K562 (cell line): ENCODE results near the gene TSGA10IP. TPM values are rescaled to one million over a fixed set of nuclear protein-coding genes. Genes with fewer than 3 reads are reported as not detected.

Experiments used
- CBX1 ChIP-seq: sonication (generic); IDR thresholded peaks from 2 replicates; pipeline ENCODE4 v1.6.1; 2016; ENCODE audit warnings: antibody characterized with exemption, low read depth, mild to moderate bottlenecking
- FOXK1 ChIP-seq: sonication (generic); formaldehyde crosslinking; IDR thresholded peaks from 2 replicates; pipeline ENCODE4 v1.8.0; 2022; ENCODE audit warnings: missing genetic modification reagents, mild to moderate bottlenecking, borderline replicate concordance
- GATAD2B ChIP-seq: fragments of 450-650 bp; IDR thresholded peaks from 2 replicates; pipeline ENCODE4 v1.6.1; 2017; ENCODE audit warnings: mild to moderate bottlenecking, borderline replicate concordance
- HEY1 ChIP-seq: fragments of 250-450 bp; sonication (Bioruptor Pico); IDR thresholded peaks from 2 replicates; pipeline ENCODE4 v1.5.0; 2020; ENCODE audit warnings: mild to moderate bottlenecking, moderate library complexity, borderline replicate concordance
- IRF2 ChIP-seq: sonication (generic); formaldehyde crosslinking; IDR thresholded peaks from 2 replicates; pipeline ENCODE4 v1.8.1; 2022; ENCODE audit warnings: mild to moderate bottlenecking, missing genetic modification reagents
- NCOA1 ChIP-seq: fragments of 450-650 bp; IDR thresholded peaks from 2 replicates; pipeline ENCODE4 v1.6.1; 2016; ENCODE audit warnings: low read depth
- POLR2AphosphoS5 ChIP-seq: IDR thresholded peaks from 2 replicates; pipeline ENCODE4 v1.6.1; 2011; ENCODE audit warnings: mild to moderate bottlenecking, low read depth, low read length, moderate library complexity; ENCODE audit not compliant: control insufficient read depth, insufficient read depth
- XRCC3 ChIP-seq: fragments of 450-650 bp; IDR thresholded peaks from 2 replicates; pipeline ENCODE4 v1.6.1; 2017; ENCODE audit warnings: mild to moderate bottlenecking, moderate library complexity
- ZNF830 ChIP-seq: fragments of 250-450 bp; sonication (Bioruptor Pico); IDR thresholded peaks from 2 replicates; pipeline ENCODE4 v1.5.0; 2021; ENCODE audit warnings: mild to moderate bottlenecking
- polyA plus RNA-seq, 8 experiments: library from polyadenylated mRNA; depleted of rRNA in 4 of 8; stranded (reverse) in 5 of 8; unstranded in 3 of 8; fragments of >200 nt; fragmentation: Nextera tagmentation in 2 of 8; fragmentation: Illumina TruSeq in 1 of 8; extraction: Ambion mirVana in 2 of 8; extraction: Trizol in 1 of 8; gene quantifications; 2 replicates each; pipeline versions ENCODE4 v1.2.1 to v1.2.3, GENCODE V29; 2011 to 2014; ENCODE audit warnings: inconsistent platforms in 1 of 8, missing spikeins in 1 of 8
- total RNA-seq, 7 experiments: library from RNA; depleted of rRNA in 6 of 7; stranded (reverse); fragments of >200 nt in 6 of 7; fragmentation: Illumina TruSeq in 2 of 7; extraction: Trizol in 2 of 7; gene quantifications; 2 replicates each; pipeline versions ENCODE4 v1.2.1 to v1.2.3, GENCODE V29; 2011 to 2021; ENCODE audit warnings: low replicate concordance in 1 of 7
- TF ChIP-seq, protein P1 (sequence below): IDR thresholded peaks from 2 replicates; pipeline ENCODE4 v1.6.1; 2011; ENCODE audit warnings: borderline replicate concordance, low read depth, mild to moderate bottlenecking, moderate library complexity, low read length; ENCODE audit not compliant: insufficient read depth, poor library complexity, severe bottlenecking
- TF ChIP-seq, protein P2 (sequence below), 2 experiments: fragments of 450-650 bp; IDR thresholded peaks; 2 replicates each; pipeline ENCODE4 v1.6.1; 2016
- TF ChIP-seq, protein P3 (sequence below): fragments of 250-450 bp; sonication (Bioruptor Pico); IDR thresholded peaks from 2 replicates; pipeline ENCODE4 v1.4.0; 2020; ENCODE audit warnings: mild to moderate bottlenecking, moderate library complexity
- TF ChIP-seq, protein P4 (sequence below), 2 experiments: IDR thresholded peaks; 2 replicates each; pipeline ENCODE4 v1.6.1; 2012; ENCODE audit warnings: improper control_type of control experiment in 2 of 2, low read depth in 2 of 2, low read length in 2 of 2, borderline replicate concordance in 1 of 2
- TF ChIP-seq, protein P5 (sequence below), 2 experiments: fragments of 250-450 bp in 1 of 2; fragments of 450-650 bp in 1 of 2; sonication (Bioruptor Pico) in 1 of 2; IDR thresholded peaks; 2 replicates each; pipeline versions ENCODE4 v1.6.1 to v1.8.0; 2016 to 2021; ENCODE audit warnings: mild to moderate bottlenecking in 2 of 2, moderate library complexity in 2 of 2, missing compliant biosample characterization in 1 of 2, missing genetic modification characterization in 1 of 2
- TF ChIP-seq, protein P6 (sequence below): fragments of 450-650 bp; formaldehyde crosslinking; IDR thresholded peaks from 2 replicates; pipeline ENCODE4 v1.4.0; 2020; ENCODE audit warnings: mild to moderate bottlenecking, mixed read lengths

TSGA10IP gene
- total and polyA plus RNA-seq, 9 of the 15 experiments (the other 6 are each of a cell fraction or from before 2014, with no cell fraction given), result not detected

DNA sequence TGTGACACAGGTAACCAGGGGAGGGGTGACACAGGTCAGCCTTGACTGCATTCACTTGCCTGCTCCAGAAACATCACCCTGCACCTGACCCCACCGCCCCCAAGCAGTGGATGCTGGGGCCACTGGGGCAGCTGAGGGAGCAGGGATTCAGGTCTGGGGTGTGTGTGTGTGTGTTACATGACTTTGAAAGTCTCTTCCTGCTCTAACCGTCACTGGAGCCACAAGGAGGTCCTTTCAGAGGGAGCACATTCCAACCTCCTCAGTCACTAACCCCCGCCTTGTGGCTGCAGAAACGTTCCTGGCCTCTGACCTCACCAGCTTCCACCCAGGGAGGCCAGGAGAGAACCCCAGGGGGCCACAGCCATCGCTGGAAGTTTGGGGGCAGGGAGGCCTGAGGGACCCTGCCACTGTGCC is 42.2 kb upstream of the TSGA10IP start (continued):
- TF ChIP-seq, protein P1, sequence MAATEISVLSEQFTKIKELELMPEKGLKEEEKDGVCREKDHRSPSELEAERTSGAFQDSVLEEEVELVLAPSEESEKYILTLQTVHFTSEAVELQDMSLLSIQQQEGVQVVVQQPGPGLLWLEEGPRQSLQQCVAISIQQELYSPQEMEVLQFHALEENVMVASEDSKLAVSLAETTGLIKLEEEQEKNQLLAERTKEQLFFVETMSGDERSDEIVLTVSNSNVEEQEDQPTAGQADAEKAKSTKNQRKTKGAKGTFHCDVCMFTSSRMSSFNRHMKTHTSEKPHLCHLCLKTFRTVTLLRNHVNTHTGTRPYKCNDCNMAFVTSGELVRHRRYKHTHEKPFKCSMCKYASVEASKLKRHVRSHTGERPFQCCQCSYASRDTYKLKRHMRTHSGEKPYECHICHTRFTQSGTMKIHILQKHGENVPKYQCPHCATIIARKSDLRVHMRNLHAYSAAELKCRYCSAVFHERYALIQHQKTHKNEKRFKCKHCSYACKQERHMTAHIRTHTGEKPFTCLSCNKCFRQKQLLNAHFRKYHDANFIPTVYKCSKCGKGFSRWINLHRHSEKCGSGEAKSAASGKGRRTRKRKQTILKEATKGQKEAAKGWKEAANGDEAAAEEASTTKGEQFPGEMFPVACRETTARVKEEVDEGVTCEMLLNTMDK, result no peak
- TF ChIP-seq HEY1 (CRISPR knock-in tag) (no peak), GATAD2B (no peak), CBX1 (no peak), XRCC3 (no peak), NCOA1 (no peak), FOXK1 (no peak), IRF2 (CRISPR knock-in tag) (no peak), ZNF830 (CRISPR knock-in tag) (no peak), POLR2AphosphoS5 (peak; percentile 30; the same call in 1 of the 2 replicates)
- TF ChIP-seq, protein P2, sequence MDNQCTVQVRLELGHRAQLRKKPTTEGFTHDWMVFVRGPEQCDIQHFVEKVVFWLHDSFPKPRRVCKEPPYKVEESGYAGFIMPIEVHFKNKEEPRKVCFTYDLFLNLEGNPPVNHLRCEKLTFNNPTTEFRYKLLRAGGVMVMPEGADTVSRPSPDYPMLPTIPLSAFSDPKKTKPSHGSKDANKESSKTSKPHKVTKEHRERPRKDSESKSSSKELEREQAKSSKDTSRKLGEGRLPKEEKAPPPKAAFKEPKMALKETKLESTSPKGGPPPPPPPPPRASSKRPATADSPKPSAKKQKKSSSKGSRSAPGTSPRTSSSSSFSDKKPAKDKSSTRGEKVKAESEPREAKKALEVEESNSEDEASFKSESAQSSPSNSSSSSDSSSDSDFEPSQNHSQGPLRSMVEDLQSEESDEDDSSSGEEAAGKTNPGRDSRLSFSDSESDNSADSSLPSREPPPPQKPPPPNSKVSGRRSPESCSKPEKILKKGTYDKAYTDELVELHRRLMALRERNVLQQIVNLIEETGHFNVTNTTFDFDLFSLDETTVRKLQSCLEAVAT (IDR thresholded peaks at IDR 0.05), result 0 out of 4 replicates have a peak, but pooled peaks of 1 of the 2 experiments have one; percentile 20
- TF ChIP-seq, protein P3, sequence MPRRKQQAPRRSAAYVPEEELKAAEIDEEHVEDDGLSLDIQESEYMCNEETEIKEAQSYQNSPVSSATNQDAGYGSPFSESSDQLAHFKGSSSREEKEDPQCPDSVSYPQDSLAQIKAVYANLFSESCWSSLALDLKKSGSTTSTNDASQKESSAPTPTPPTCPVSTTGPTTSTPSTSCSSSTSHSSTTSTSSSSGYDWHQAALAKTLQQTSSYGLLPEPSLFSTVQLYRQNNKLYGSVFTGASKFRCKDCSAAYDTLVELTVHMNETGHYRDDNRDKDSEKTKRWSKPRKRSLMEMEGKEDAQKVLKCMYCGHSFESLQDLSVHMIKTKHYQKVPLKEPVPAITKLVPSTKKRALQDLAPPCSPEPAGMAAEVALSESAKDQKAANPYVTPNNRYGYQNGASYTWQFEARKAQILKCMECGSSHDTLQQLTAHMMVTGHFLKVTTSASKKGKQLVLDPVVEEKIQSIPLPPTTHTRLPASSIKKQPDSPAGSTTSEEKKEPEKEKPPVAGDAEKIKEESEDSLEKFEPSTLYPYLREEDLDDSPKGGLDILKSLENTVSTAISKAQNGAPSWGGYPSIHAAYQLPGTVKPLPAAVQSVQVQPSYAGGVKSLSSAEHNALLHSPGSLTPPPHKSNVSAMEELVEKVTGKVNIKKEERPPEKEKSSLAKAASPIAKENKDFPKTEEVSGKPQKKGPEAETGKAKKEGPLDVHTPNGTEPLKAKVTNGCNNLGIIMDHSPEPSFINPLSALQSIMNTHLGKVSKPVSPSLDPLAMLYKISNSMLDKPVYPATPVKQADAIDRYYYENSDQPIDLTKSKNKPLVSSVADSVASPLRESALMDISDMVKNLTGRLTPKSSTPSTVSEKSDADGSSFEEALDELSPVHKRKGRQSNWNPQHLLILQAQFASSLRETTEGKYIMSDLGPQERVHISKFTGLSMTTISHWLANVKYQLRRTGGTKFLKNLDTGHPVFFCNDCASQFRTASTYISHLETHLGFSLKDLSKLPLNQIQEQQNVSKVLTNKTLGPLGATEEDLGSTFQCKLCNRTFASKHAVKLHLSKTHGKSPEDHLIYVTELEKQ (CRISPR knock-in tag), result no peak
- TF ChIP-seq, protein P4, sequence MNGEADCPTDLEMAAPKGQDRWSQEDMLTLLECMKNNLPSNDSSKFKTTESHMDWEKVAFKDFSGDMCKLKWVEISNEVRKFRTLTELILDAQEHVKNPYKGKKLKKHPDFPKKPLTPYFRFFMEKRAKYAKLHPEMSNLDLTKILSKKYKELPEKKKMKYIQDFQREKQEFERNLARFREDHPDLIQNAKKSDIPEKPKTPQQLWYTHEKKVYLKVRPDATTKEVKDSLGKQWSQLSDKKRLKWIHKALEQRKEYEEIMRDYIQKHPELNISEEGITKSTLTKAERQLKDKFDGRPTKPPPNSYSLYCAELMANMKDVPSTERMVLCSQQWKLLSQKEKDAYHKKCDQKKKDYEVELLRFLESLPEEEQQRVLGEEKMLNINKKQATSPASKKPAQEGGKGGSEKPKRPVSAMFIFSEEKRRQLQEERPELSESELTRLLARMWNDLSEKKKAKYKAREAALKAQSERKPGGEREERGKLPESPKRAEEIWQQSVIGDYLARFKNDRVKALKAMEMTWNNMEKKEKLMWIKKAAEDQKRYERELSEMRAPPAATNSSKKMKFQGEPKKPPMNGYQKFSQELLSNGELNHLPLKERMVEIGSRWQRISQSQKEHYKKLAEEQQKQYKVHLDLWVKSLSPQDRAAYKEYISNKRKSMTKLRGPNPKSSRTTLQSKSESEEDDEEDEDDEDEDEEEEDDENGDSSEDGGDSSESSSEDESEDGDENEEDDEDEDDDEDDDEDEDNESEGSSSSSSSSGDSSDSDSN (IDR thresholded peaks at IDR 0.05; ENCODE audit: borderline replicate concordance in 1 of 2, low read depth in 2 of 2, low read length in 2 of 2), result no peak
- TF ChIP-seq, protein P5, sequence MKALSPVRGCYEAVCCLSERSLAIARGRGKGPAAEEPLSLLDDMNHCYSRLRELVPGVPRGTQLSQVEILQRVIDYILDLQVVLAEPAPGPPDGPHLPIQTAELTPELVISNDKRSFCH (CRISPR knock-in tag; IDR thresholded peaks at IDR 0.05), result no peak
- TF ChIP-seq, protein P5 (tag; IDR thresholded peaks at IDR 0.05), result no peak
- TF ChIP-seq, protein P6, sequence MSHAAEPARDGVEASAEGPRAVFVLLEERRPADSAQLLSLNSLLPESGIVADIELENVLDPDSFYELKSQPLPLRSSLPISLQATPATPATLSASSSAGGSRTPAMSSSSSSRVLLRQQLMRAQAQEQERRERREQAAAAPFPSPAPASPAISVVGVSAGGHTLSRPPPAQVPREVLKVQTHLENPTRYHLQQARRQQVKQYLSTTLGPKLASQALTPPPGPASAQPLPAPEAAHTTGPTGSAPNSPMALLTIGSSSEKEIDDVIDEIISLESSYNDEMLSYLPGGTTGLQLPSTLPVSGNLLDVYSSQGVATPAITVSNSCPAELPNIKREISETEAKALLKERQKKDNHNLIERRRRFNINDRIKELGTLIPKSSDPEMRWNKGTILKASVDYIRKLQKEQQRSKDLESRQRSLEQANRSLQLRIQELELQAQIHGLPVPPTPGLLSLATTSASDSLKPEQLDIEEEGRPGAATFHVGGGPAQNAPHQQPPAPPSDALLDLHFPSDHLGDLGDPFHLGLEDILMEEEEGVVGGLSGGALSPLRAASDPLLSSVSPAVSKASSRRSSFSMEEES (CRISPR knock-in tag), result no peak
